ENCODE results near the gene IGF1R. TPM values are rescaled to one million over a fixed set of nuclear protein-coding genes. Genes with fewer than 3 reads are reported as not detected.

The IGF1R gene
- total and polyA plus RNA-seq, 12 donors: 8.6 to 138 (median 66.0) TPM

GRCh38 chr15:98955961-98956723 lies 307.8 kb downstream of the IGF1R start:
- H3K27me3 ChIP-seq: no peaks in the 10 kb centered on the region
- no peak overlapping the region for H3K4me3 ChIP-seq
- no peak for TF ChIP-seq POLR2A (IDR thresholded peaks at IDR 0.05)
- no peak for TF ChIP-seq CTCF (IDR thresholded peaks at IDR 0.05)
- H3K9me3 ChIP-seq (replicated peaks in 1 of 3): no peaks in the 10 kb centered on the region
- WGBS, 4 donors: 84 to 89% (median 86%) methylated on average over 11 to 25 of the region's 25 CpGs
- intact Hi-C loops (cut with DNase I): no loop called here
- peaks cover 0 to 47% of the 10 kb centered on the region in 2 donors for H3K36me3 ChIP-seq (replicated peaks in 1 of 2)
- H3K4me1 ChIP-seq (replicated peaks in 1 of 2): peaks cover 19 to 24% of the 10 kb centered on the region in 2 donors
- H3K27ac ChIP-seq: peak overlapping the region in 1 of 5 donors; percentile 17
- peak in 3 of 7 donors; percentile 29 to 74 (median 41) for DNase-seq

- intact Hi-C loops (cut with DNase I): no loop called here
- Histone ChIP-seq H3K27me3 (no peaks in the 10 kb centered on the region), H3K9me3 (replicated peaks in 1 of 3) (no peaks in the 10 kb centered on the region), H3K4me1 (replicated peaks in 1 of 2) (peaks cover 13 to 16% of the 10 kb centered on the region in 2 donors), H3K27ac (peak overlapping the region in 1 of 5 donors; percentile 29), H3K4me3 (no peak overlapping the region), H3K36me3 (replicated peaks in 1 of 2) (peaks cover 0 to 52% of the 10 kb centered on the region in 2 donors)
- 88 to 91% (median 91%) methylated on average over 33 to 39 of the region's 39 CpGs for WGBS, 4 donors
- TF ChIP-seq CTCF (IDR thresholded peaks at IDR 0.05): no peak
- no peak for TF ChIP-seq POLR2A (IDR thresholded peaks at IDR 0.05)
- DNase-seq: peak in 2 of 7 donors; percentile 19 to 51
These were observed 308.6 kb downstream of the IGF1R start for GRCh38 chr15:98956796-98957553.

GRCh38 chr15:98957655-98958054 lies 309.3 kb downstream of the IGF1R start:
- DNase-seq: no peak
- H3K9me3 ChIP-seq (replicated peaks in 1 of 3): no peaks in the 10 kb centered on the region
- peaks cover 0 to 56% of the 10 kb centered on the region in 2 donors for H3K36me3 ChIP-seq (replicated peaks in 1 of 2)
- no peak overlapping the region for H3K4me3 ChIP-seq
- peaks cover 10 to 15% of the 10 kb centered on the region in 2 donors for H3K4me1 ChIP-seq (replicated peaks in 1 of 2)
- no peaks in the 10 kb centered on the region for H3K27me3 ChIP-seq
- WGBS, 4 donors: 73 to 77% (median 73%) methylated on average over 6 of the region's 6 CpGs
- TF ChIP-seq CTCF (IDR thresholded peaks at IDR 0.05) (no peak), POLR2A (IDR thresholded peaks at IDR 0.05) (no peak)
- intact Hi-C loops (cut with DNase I): no loop called here
- H3K27ac ChIP-seq: no peak overlapping the region

- no peak overlapping the region for H3K27ac ChIP-seq
- no peaks in the 10 kb centered on the region for H3K9me3 ChIP-seq (replicated peaks in 1 of 3)
- peaks cover 10 to 15% of the 10 kb centered on the region in 2 donors for H3K4me1 ChIP-seq (replicated peaks in 1 of 2)
- 88 to 92% (median 90%) methylated on average over 9 to 11 of the region's 11 CpGs for WGBS, 4 donors
- intact Hi-C loops (cut with DNase I): no loop called here
- DNase-seq: peak in 1 of 7 donors; percentile 45
- H3K27me3 ChIP-seq: no peaks in the 10 kb centered on the region
- TF ChIP-seq POLR2A (IDR thresholded peaks at IDR 0.05): no peak
- TF ChIP-seq CTCF (IDR thresholded peaks at IDR 0.05): no peak
- no peak overlapping the region for H3K4me3 ChIP-seq
- peaks cover 0 to 56% of the 10 kb centered on the region in 2 donors for H3K36me3 ChIP-seq (replicated peaks in 1 of 2)
These were observed 309.7 kb downstream of the IGF1R start for GRCh38 chr15:98958076-98958475.

All from adrenal gland (tissue), 12 donors.